Prostate gland (tissue), 2 donors: Measurements from ENCODE around the gene TAF8.

Source experiments
- CTCF ChIP-seq, 4 experiments: fragments of 200-600 bp in 2 of 4; fragments of 450-650 bp in 2 of 4; sonication (generic) in 2 of 4; IDR thresholded peaks; 1 replicate in 3 of 4; 2 replicates in 1 of 4; pipeline ENCODE4 v1.5.1; 2016 to 2019; ENCODE audit warnings: antibody characterized with exemption in 4 of 4, mild to moderate bottlenecking in 2 of 4, moderate library complexity in 2 of 4
- POLR2A ChIP-seq: fragments of 450-650 bp; IDR thresholded peaks from one replicate; pipeline ENCODE4 v1.6.1; 2016; ENCODE audit warnings: antibody characterized with exemption, mild to moderate bottlenecking

GRCh38 chr6:42091718-42092023 lies 41.3 kb downstream of the TAF8 start:
- TF ChIP-seq CTCF (IDR thresholded peaks at IDR 0.05) (no peak), POLR2A (no peak)
